AG04449 (cell line): ENCODE measurements around the gene TPRG1L.
"Not testable (repeated sequence)": the region's sequence is repeated elsewhere in the genome, so short reads cannot be mapped to it uniquely, and the experiment has no call there.

Experiments
- CTCF ChIA-PET: fragments of 350-600 bp; formaldehyde crosslinking; extraction: SDS; loops from one replicate; lab custom pipeline; 2021; ENCODE audit warnings: antibody characterized with exemption; lab: Yijun Ruan, JAX
- POLR2A ChIA-PET: fragments of 400-600, 350-600 bp; formaldehyde crosslinking; extraction: SDS; loops from one replicate; lab custom pipeline; 2020; ENCODE audit warnings: antibody characterized with exemption, inconsistent platforms; lab: Yijun Ruan, JAX
- DNase-seq: peaks from one replicate; pipeline ENCODE4 v3.0.0-alpha.2; 2010; ENCODE audit warnings: low read depth, low spot score
- H3K4me3 ChIP-seq: 2 replicates; pipeline ENCODE4 v1.5.1; 2011; ENCODE audit warnings: low read depth, mild to moderate bottlenecking, control low read depth, low read length
- CTCF ChIP-seq: IDR thresholded peaks from one replicate; pipeline ENCODE4 v1.5.1; 2011; ENCODE audit warnings: mild to moderate bottlenecking, moderate library complexity, low read length, control low read depth, inconsistent platforms; ENCODE audit not compliant: insufficient read depth; ENCODE audit errors: missing control alignments

The TPRG1L gene

GRCh38 chr1:3624200-3625136 is at the start of gene TPRG1L:
TSS of gene TPRG1L (plus strand) at chr1:3625015. CDS start at chr1:3625073, 58 bp downstream.
- DNase-seq, result peak; percentile 34
- no peak for TF ChIP-seq CTCF
- ChIA-PET POLR2A (interaction anchor here (0.6 kb wide), 1 partner anchor 517 kb away, joined by 3 read pairs; no protein-coding TSS in a partner anchor), CTCF (interaction anchor here (0.6 to 6.4 kb wide), 9 partner anchors 16 to 172 kb away, joined by 3 to 166 read pairs (median 6); no protein-coding TSS in a partner anchor)
- peak within 1 kb of the TSS; percentile 94 for H3K4me3 ChIP-seq

GRCh38 chr1:3575515-3575914 is 49.3 kb upstream of the TPRG1L start:
- DNase-seq, H3K4me3 ChIP-seq, POLR2A ChIA-PET: not testable (repeated sequence)
- CTCF ChIA-PET, result interaction anchor here (1.4 kb wide), 1 partner anchor 46 kb away, joined by 3 read pairs; no protein-coding TSS in a partner anchor

DNA sequence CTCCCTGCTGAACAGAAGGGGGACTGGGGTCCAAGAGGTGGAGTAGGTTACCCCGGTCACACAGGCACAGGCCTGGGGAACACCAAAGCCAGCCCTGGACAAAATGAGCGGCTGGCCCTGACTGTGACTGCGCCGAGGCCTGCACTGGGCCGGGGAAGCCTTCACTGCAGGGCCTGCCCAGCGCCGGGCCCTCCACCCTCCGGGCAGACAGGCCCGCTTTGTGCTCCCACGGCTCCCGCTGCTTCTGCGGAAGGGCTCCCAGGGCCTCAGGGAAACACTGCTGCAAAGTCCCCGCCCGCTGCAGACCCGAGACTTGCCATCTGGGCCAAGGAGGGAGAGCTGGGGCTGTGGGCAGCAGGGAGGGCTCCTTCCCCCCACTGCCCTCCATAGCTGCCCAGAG is 48.8 kb upstream of the TPRG1L start:
- CTCF ChIA-PET, result interaction anchor here (0.9 to 2.8 kb wide), 3 partner anchors 40 to 46 kb away, joined by 3 to 14 read pairs (median 3); no protein-coding TSS in a partner anchor
- no peak for DNase-seq
- POLR2A ChIA-PET, result no interaction called here
- no peak overlapping the region for H3K4me3 ChIP-seq
- no peak for TF ChIP-seq CTCF

GRCh38 chr1:3577300-3577699 is 47.5 kb upstream of the TPRG1L start:
- ChIA-PET CTCF (interaction anchor here (0.9 to 2.8 kb wide), 4 partner anchors 10 to 42 kb away, joined by 3 to 14 read pairs (median 4); no protein-coding TSS in a partner anchor), POLR2A (no interaction called here)
- no peak for DNase-seq
- H3K4me3 ChIP-seq, result no peak overlapping the region
- no peak for TF ChIP-seq CTCF

DNA sequence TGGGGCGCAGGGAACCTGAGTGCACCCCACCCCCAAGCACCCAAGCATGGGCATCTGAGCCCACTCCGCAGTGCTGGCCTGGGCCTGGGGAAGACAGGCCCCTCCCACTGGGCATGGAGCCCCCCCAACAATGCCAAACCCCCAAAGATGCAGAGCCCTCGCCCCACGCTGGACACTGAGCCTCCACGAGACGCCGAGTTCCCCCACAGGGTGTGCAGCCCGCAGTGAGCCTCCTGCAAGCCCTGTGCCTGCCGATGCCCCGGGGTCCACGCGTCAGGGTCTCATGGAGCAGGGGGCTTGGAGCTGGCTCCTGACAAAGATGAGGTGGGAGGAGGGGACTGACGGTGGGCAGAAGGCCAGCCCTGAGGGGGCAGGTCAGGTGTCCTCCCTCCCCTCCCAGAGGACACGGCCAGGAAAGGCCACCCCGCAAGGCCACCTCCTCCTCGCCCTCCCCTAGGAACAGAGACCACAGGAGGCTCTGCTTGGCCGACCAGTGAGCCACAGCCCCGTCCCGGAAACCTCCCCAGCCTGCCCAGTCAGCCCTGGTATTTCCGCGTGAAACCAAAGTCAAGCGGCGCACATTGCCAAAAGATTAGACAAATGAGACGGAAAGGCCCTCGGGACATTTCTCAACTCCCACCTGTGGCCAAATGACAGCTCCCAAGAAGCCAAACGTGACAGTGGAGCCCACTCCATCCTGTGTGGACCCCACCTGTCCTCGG is 46.9 kb upstream of the TPRG1L start:
- H3K4me3 ChIP-seq, result no peak overlapping the region
- DNase-seq, result no peak
- CTCF ChIA-PET, result interaction anchor here (0.9 to 2.8 kb wide), 4 partner anchors 10 to 42 kb away, joined by 3 to 14 read pairs (median 4); no protein-coding TSS in a partner anchor
- POLR2A ChIA-PET, result no interaction called here
- TF ChIP-seq CTCF, result no peak

DNA sequence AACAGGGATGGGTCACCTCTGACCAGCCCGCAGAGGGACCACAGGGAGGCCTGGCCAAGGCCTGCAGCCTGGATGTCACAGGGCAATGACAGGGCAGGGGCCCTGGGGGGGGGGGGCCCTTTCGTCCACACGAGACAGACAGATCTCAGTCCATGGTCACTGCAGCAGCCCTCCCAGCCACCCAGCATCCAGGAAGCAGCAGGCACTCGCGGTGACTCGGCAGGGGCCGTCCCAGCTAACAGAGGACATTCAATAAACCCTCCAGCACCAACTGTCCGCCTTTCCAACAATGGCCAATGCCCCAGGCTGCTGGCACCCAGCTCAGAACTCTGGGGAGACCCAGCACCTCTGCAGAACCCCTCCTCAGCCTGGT is 46.4 kb upstream of the TPRG1L start:
- TF ChIP-seq CTCF, result no peak
- no peak overlapping the region for H3K4me3 ChIP-seq
- DNase-seq, result no peak
- CTCF ChIA-PET, result interaction anchor here (1.3 to 2.8 kb wide), 2 partner anchors 9 to 41 kb away, joined by 3 to 14 read pairs; no protein-coding TSS in a partner anchor
- POLR2A ChIA-PET, result no interaction called here
